Activated T-helper 1 cell treated with anti-CD3 and anti-CD28 coated beads, Interleukin-12 subunit alpha, Interleukin-12 subunit beta, Interleukin-2, Interleukin-4 antibody, amounts not matched to agents 30 ng/mL and 10 ng/mL and 1 ng/mL, durations not matched to agents 14 hours and 24 hours and 36 hours (primary cell): ENCODE measurements around the gene GOLGA8B. TPM values are rescaled to one million over a fixed set of nuclear protein-coding genes. Genes with fewer than 3 reads are reported as not detected.
A peak's percentile ranks its signal among the peaks of the same experiment; 100 is the strongest.
"Not testable (repeated sequence)": the region's sequence is repeated elsewhere in the genome, so short reads cannot be mapped to it uniquely, and the experiment has no call there.

ENCODE experiments used
- DNase-seq: peaks from one replicate; pipeline ENCODE4 v3.0.0; 2021; ENCODE audit warnings: low spot score
- H3K27ac Mint-ChIP-seq: one replicate; pipeline ENCODE4 v1.8.0; 2021; ENCODE audit warnings: mild to moderate bottlenecking, mixed read lengths
- H3K27me3 Mint-ChIP-seq: one replicate; pipeline ENCODE4 v1.8.0; 2022; ENCODE audit warnings: mild to moderate bottlenecking, moderate library complexity, mixed read lengths; ENCODE audit not compliant: insufficient read depth
- H3K36me3 Mint-ChIP-seq: one replicate; pipeline ENCODE4 v1.8.0; 2021; ENCODE audit warnings: low read depth, mixed read lengths
- H3K4me1 Mint-ChIP-seq: one replicate; pipeline ENCODE4 v1.8.0; 2021; ENCODE audit warnings: low read depth, mixed read lengths
- H3K4me3 Mint-ChIP-seq: one replicate; pipeline ENCODE4 v1.8.0; 2021; ENCODE audit warnings: mild to moderate bottlenecking, moderate library complexity, mixed read lengths
- H3K9me3 Mint-ChIP-seq: one replicate; pipeline ENCODE4 v1.8.0; 2021; ENCODE audit warnings: mixed read lengths
- intact Hi-C: fragments of 100-400 bp; cut with micrococcal nuclease; formaldehyde crosslinking; loops from one replicate; pipeline ENCODE4 v1.15.1; 2024
- total RNA-seq: library from RNA; stranded (reverse); gene quantifications from 2 replicates; pipeline ENCODE4 v1.2.3, GENCODE V29; 2022

Gene GOLGA8B
- total RNA-seq, 1 donor from 2014 or later: 228 TPM

DNA sequence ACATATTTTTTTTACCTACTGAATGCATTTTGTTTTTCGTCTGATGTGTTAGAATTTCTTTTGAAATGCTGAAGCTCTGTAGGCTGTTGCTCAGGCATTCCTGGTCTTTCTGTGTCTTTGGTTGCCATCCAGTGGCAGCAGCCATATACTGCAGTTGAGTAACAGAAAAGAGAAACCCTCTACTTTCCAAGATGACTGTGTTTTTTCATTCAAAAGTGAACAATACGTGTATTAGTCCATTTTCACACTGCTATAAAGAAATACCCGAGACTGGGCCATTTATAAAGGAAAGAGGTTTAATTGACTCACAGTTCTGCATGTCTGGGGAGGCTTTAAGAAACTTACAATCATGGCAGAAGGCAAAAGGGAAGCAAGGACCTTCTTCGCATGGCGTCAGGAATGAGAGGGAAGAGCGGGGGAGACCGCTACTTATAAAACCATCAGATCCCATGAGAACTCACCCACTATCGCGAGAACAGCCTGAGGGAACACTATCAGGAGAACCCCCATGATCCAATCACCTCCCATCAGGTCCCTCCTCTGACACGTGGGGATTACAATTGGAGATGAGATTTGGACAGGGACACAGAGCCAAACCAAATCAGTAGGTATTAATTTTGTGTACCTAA lies 4.7 kb upstream of the GOLGA8B start:
- intact Hi-C loops: loop anchor here (10.0 kb wide), 1 partner anchor 523 kb away; no protein-coding TSS in a partner anchor
- Mint-ChIP-seq H3K27me3 (peaks cover 31% of the 10 kb centered on the region), H3K9me3 (no peaks in the 10 kb centered on the region), H3K36me3 (peaks cover 2% of the 10 kb centered on the region), H3K4me1 (peaks cover 19% of the 10 kb centered on the region), H3K4me3 (peak overlapping the region; percentile 83), H3K27ac (peak overlapping the region; percentile 52)
- peak; percentile 48 for DNase-seq

DNA sequence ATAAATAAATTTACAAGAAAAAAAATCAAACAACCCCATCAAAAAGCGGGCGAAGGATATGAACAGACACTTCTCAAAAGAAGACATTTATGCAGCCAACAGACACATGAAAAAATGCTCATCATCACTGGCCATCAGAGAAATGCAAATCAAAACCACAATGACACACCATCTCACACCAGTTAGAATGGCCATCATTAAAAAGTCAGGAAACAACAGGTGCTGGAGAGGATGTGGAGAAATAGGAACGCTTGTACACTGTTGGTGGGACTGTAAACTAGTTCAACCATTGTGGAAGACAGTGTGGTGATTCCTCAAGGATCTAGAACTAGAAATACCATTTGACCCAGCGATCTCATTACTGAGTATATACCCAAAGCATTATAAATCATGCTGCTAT lies 2.5 kb upstream of the GOLGA8B start:
- intact Hi-C loops: loop anchor here (10.0 kb wide), 1 partner anchor 521 kb away; no protein-coding TSS in a partner anchor
- H3K36me3 Mint-ChIP-seq, H3K9me3 Mint-ChIP-seq, DNase-seq, H3K4me3 Mint-ChIP-seq, H3K27ac Mint-ChIP-seq: not testable (repeated sequence)
- peaks cover 24% of the 10 kb centered on the region for H3K27me3 Mint-ChIP-seq
- peaks cover 27% of the 10 kb centered on the region for H3K4me1 Mint-ChIP-seq

DNA sequence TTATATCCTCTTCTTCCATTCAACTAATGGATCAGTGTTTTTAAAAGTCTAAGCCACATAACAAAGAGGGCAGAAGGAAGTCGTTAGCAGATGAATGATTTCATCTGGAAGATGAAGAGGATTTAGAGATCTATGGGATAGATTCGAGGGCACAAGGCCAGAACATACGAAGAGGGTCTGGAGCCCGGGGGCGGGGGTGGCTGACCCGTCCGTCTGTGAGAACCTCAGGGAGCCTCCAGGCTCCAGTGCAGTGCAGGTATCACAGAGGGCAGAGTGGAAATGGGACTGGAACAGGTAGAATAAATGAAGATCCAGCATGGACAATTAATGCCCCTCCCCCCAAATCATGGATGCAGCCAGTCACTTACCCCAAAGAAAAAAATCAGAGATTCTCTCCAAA lies 1.5 kb upstream of the GOLGA8B start:
- Mint-ChIP-seq H3K4me1 (peaks cover 31% of the 10 kb centered on the region), H3K9me3 (no peaks in the 10 kb centered on the region), H3K4me3 (peak overlapping the region; percentile 89), H3K27ac (peak overlapping the region; percentile 34), H3K36me3 (peaks cover 5% of the 10 kb centered on the region), H3K27me3 (peaks cover 21% of the 10 kb centered on the region)
- intact Hi-C loops: loop anchor here (1.0 to 10.0 kb wide), 4 partner anchors 147 to 520 kb away; partner anchors contain the start of genes EMC7 and PGBD4
- no peak for DNase-seq

DNA sequence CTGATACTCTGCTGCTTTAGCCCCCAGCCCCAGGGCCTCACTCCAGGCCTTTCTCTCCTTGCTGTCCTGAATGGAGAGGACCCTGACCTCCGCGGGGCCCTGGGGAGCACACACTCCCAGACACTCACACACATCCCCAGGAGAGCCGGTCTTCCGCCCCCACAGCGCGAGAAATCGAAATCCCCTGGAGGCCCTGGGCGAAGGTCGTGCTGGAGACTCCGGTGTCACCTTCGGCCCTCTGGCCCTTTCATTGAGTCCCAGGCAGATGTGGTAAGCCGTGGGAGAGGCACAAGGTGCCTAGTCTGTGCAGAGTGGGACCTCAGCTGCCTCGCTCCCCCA lies 848 bp upstream of the GOLGA8B start:
- peaks cover 9% of the 10 kb centered on the region for H3K36me3 Mint-ChIP-seq
- peaks cover 36% of the 10 kb centered on the region for H3K4me1 Mint-ChIP-seq
- intact Hi-C loops: loop anchor here (1.0 to 10.0 kb wide), 4 partner anchors 146 to 519 kb away; partner anchors contain the start of genes EMC7 and PGBD4

DNA sequence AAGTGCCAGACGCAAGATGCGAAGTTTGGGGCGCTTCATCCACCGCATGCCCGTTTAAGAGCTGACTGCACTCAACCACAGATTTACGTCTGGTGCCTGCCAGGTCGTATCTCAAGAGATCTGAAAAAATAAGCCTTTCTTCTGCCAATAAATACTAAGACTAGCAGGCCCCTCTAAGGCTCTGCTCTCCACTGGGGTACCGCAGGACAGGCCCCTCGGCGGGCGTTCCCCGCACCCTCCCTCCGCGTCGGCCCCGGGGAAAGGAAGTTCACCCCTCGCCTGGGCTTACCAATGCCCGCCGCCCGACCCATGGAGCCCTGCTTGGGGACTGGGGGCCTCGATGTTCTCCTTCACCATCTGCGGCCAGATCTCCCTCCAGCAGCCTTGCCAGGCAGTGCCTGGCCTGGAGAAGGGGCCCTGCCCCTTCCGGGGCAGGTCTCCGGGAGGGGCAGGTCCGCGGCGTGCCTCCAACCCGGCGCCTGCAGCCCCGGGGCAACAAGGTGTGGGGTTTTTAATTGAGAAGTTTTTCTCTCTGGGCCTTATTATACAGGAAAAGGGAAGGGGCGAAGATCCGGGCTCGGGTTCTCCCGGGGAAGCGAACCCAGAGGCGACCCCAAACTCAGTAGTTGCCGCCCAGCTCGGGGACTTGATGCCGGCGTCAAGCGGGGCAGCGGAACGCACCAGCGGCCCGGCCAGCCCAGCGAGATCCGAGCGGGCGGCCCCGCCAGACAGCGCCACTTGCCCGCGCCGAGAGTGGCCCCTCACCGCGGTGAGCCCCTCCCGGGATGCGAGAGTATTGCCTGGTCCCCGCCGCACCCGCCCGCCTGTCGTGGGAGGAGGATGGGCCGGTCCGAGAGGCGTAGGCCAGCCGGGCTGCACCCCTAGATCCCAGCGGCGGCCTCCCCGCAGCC lies 735 bp downstream of the GOLGA8B start:
- H3K36me3 Mint-ChIP-seq: peaks cover 12% of the 10 kb centered on the region
- no peaks in the 10 kb centered on the region for H3K9me3 Mint-ChIP-seq
- peak; percentile 28 for DNase-seq
- peak overlapping the region; percentile 94 for H3K4me3 Mint-ChIP-seq
- peak overlapping the region; percentile 91 for H3K27ac Mint-ChIP-seq
- intact Hi-C loops: loop anchor here (1.0 to 10.0 kb wide), 7 partner anchors 68 to 518 kb away; partner anchors contain the start of genes EMC7, LPCAT4, NOP10 and NUTM1
- H3K27me3 Mint-ChIP-seq: peaks cover 16% of the 10 kb centered on the region
- peaks cover 44% of the 10 kb centered on the region for H3K4me1 Mint-ChIP-seq

More for the DNA sequence above, 848 bp upstream of the GOLGA8B start:
- DNase-seq: no peak
- Mint-ChIP-seq H3K27ac (peak overlapping the region; percentile 71), H3K27me3 (peaks cover 21% of the 10 kb centered on the region), H3K9me3 (no peaks in the 10 kb centered on the region), H3K4me3 (peak overlapping the region; percentile 89)

DNA sequence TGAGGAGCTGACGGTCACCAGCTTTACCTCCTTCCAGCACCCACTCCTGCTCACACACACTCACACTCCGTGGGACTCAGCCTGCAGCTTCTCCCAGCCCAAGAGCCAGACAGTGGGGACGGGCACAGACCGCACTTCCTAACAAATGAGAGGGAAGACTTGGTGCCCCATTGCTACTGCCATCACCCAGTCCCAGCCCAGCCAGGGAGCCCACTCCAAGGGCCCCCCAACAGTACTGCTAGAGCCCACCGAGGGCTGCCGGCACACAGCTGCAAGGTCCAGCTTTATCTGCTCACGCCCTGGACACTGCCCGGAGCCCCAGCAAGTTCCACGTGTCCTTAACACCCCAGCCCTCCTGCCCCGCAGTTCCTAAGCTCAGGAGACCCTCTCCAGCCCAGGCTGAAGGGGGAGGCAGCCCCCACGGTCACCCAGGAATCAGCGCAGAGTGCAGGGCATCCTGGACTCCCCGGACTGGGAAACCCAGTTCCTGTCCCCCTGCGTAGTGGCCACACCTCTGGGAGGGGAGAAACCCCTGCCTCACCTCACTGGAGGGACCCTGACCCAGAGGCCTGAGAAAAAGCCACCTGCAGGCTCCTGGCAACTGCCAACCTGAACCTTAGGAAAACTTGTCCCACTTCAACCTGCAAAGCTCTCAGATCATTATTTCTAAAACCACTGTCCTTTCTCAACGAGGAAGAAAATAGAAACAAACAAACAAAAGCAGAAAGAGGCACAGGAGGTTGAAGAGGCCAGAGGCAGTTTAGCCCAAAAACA lies 1.6 kb downstream of the GOLGA8B start:
- H3K4me1 Mint-ChIP-seq: peaks cover 51% of the 10 kb centered on the region
- intact Hi-C loops: loop anchor here (2.0 to 10.0 kb wide), 5 partner anchors 67 to 517 kb away; partner anchors contain the start of genes EMC7 and PGBD4
- H3K36me3 Mint-ChIP-seq: peaks cover 12% of the 10 kb centered on the region
- not testable (repeated sequence) for DNase-seq, H3K9me3 Mint-ChIP-seq
- peaks cover 13% of the 10 kb centered on the region for H3K27me3 Mint-ChIP-seq
- peak overlapping the region; percentile 91 for H3K27ac Mint-ChIP-seq
- peak overlapping the region; percentile 94 for H3K4me3 Mint-ChIP-seq

DNA sequence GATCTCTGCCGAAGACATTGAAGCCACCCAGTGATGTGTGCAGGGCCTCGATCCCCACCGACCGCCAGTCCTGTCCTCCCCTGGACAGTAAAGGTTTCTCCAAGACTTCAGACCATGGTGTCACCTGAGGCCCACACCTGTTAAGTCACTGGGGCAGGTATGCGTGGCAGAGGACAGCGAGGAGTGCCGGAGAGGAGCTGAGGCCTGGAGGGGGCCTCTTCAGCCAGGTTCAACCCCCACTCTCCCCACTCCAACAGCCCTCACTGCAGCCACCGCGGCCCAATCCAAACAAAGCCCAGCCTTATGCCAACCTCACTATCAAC lies 2.4 kb downstream of the GOLGA8B start:
- intact Hi-C loops: loop anchor here (5.0 to 10.0 kb wide), 3 partner anchors 344 to 516 kb away; partner anchors contain the start of genes EMC7 and PGBD4
- peaks cover 60% of the 10 kb centered on the region for H3K4me1 Mint-ChIP-seq
- H3K27me3 Mint-ChIP-seq: peaks cover 8% of the 10 kb centered on the region
- no peak for DNase-seq
- peak overlapping the region; percentile 56 for H3K27ac Mint-ChIP-seq
- no peaks in the 10 kb centered on the region for H3K9me3 Mint-ChIP-seq
- H3K4me3 Mint-ChIP-seq: peak overlapping the region; percentile 94
- peaks cover 12% of the 10 kb centered on the region for H3K36me3 Mint-ChIP-seq

DNA sequence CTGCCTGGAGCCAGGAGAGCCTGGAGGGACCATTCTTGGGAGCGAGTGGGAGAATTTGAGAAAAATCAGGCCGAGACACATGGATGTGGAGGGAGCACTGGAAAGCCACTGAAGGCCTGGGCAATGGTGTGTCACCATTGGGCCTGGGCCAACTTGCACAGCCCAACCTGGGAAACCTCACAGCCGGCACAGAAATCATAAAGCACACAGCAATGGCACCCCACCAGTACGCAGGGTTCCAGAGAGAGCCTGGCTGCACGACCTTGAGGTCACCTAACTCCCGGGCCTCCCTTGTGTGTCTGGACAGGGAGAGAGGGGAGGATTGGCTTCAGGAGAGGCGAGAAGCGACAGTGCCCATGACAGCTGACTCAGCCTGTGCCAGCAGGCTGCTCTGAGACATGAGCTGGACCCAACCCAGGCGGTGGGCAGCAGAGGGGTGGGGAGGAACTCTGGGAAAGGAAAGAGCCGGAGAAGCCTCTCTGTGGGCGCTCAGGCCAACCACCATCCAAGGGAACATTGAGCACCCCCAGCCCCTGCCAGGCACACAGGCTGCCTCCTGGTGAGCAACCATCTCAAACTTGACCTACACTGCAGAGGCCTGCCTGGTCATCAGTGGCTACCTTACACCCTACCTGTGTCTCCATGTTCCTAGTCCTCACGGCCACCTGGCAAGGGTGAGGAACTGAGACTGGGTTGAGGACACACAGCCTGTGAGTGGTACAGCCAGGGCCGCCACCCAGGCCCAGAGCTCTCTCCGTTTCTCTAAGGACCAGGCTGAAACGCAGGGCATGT lies 3.0 kb downstream of the GOLGA8B start:
- Mint-ChIP-seq H3K4me1 (peaks cover 58% of the 10 kb centered on the region), H3K4me3 (peak overlapping the region; percentile 94)
- H3K27ac Mint-ChIP-seq: not testable (repeated sequence)

DNA sequence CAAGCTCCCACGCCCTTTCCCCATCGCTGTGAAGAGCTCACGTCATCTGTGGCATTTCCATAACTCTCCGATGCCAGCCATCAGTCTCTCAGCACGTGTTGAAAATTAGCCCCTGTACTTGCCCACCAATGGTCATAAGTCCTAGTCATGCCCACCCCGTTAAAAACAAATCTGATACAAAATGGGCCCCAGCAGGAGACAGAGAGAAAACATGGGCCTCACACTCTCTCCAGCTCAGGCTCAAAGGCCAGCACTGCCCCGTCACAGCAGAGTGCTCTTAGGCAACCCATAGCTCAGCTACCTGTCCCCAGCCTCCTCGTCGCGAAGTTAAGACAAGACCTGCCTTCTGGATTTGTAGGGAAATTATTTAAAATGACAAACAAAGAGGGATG lies 5.2 kb downstream of the GOLGA8B start:
- H3K36me3 Mint-ChIP-seq: peaks cover 10% of the 10 kb centered on the region
- DNase-seq: no peak
- peak overlapping the region; percentile 67 for H3K4me3 Mint-ChIP-seq
- H3K9me3 Mint-ChIP-seq: no peaks in the 10 kb centered on the region
- no peaks in the 10 kb centered on the region for H3K27me3 Mint-ChIP-seq
- peak overlapping the region; percentile 84 for H3K27ac Mint-ChIP-seq
- peaks cover 56% of the 10 kb centered on the region for H3K4me1 Mint-ChIP-seq
- intact Hi-C loops: no loop called here

More for the DNA sequence above, 3.0 kb downstream of the GOLGA8B start:
- not testable (repeated sequence) for H3K27me3 Mint-ChIP-seq, H3K9me3 Mint-ChIP-seq, DNase-seq
- intact Hi-C loops: loop anchor here (5.0 to 10.0 kb wide), 3 partner anchors 343 to 516 kb away; partner anchors contain the start of genes EMC7 and PGBD4
- H3K36me3 Mint-ChIP-seq: peaks cover 12% of the 10 kb centered on the region

DNA sequence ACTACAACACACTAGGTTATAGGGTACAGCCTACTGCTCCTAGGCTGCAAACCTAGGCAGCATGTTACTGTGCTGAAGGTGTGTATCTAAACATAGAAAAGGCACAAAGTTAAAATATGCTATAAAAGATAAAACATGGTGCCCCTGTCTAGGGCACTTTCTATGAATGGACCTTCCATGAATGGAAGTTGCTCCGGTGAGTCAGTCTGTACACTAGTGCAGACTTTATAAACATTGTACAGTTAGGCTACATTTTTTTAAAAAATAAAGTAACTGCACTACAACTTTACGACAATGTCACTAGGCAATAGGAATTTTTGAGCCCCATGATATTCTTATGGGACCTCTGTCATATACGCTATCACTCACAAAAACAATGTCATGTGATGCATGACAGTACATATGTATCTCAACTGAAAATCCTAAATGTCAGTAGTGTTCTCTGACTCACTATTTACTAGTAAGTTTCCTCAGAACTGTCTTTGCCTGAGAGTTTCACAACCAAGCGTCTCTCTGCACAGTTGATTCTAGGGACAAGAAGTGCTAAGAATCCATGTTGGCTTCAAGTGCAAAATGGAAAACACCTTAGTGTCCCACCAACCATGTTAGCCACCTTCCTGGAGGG lies 5.7 kb downstream of the GOLGA8B start:
- Mint-ChIP-seq H3K27ac (peak overlapping the region; percentile 84), H3K4me3 (peak overlapping the region; percentile 67), H3K4me1 (peaks cover 58% of the 10 kb centered on the region), H3K36me3 (peaks cover 10% of the 10 kb centered on the region)
- H3K9me3 Mint-ChIP-seq, H3K27me3 Mint-ChIP-seq, DNase-seq, intact Hi-C loops: not testable (repeated sequence)

DNA sequence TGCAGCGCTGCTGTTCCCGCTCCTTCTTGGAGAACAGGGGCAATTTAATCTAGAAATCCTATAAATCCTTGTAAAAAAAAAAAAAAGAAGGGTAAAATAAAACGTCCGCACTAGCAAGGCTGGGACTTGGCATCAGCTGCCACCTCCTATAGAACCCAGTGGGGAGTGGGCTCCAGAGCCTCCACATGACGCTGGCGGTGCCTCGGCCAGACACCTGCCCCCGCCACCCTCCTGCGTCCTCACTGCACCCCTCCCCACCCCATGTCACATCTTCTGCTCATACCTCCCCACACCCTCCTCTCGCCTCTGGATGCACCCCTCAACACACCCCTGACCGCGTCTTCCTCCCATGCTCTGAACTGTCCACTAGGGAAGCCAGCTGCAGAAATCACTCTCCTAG lies 8.4 kb downstream of the GOLGA8B start:
- H3K36me3 Mint-ChIP-seq, DNase-seq, intact Hi-C loops, H3K4me3 Mint-ChIP-seq, H3K9me3 Mint-ChIP-seq, H3K27me3 Mint-ChIP-seq, H3K27ac Mint-ChIP-seq: not testable (repeated sequence)
- H3K4me1 Mint-ChIP-seq: peaks cover 57% of the 10 kb centered on the region
